Fibroblast of mammary gland (primary cell): ENCODE data around the gene COL7A1.

Experiments
- DNase-seq: peaks from one replicate; pipeline ENCODE4 v3.0.0-alpha.2; 2010; ENCODE audit warnings: low read depth
- H3K4me3 ChIP-seq: 2 replicates; pipeline ENCODE4 v1.5.1; 2011; ENCODE audit warnings: low read depth, mild to moderate bottlenecking, low read length, moderate library complexity; ENCODE audit not compliant: control insufficient read depth
- TF ChIP-seq, protein P1 (sequence below): conservative IDR thresholded peaks from 2 replicates; pipeline ENCODE4 v1.5.1; 2011; ENCODE audit warnings: low read depth, low read length, inconsistent platforms; ENCODE audit not compliant: control insufficient read depth, insufficient read depth

The COL7A1 gene

DNA sequence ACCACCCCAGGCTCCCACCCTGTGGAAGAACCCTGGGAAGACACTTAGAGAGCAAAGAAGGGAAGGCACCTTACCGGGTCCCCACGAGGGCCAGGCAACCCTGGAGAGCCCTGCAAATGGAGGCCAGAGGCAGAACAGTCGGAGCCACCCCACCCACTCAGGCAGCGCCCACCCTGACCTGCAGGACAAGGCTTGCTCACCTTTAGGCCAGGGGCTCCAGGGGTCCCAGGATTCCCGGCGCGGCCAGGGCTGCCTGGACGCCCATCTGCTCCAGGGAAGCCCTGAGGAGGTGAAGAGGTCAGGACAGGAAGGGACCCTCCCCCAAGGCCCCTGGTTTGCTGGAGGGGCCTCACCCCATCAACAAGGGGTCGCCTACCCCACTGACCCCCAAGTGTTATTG lies 10.3 kb downstream of the COL7A1 start:
- DNase-seq, result no peak
- no peak overlapping the region for H3K4me3 ChIP-seq
- TF ChIP-seq, protein P1, sequence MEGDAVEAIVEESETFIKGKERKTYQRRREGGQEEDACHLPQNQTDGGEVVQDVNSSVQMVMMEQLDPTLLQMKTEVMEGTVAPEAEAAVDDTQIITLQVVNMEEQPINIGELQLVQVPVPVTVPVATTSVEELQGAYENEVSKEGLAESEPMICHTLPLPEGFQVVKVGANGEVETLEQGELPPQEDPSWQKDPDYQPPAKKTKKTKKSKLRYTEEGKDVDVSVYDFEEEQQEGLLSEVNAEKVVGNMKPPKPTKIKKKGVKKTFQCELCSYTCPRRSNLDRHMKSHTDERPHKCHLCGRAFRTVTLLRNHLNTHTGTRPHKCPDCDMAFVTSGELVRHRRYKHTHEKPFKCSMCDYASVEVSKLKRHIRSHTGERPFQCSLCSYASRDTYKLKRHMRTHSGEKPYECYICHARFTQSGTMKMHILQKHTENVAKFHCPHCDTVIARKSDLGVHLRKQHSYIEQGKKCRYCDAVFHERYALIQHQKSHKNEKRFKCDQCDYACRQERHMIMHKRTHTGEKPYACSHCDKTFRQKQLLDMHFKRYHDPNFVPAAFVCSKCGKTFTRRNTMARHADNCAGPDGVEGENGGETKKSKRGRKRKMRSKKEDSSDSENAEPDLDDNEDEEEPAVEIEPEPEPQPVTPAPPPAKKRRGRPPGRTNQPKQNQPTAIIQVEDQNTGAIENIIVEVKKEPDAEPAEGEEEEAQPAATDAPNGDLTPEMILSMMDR, result no peak

DNA sequence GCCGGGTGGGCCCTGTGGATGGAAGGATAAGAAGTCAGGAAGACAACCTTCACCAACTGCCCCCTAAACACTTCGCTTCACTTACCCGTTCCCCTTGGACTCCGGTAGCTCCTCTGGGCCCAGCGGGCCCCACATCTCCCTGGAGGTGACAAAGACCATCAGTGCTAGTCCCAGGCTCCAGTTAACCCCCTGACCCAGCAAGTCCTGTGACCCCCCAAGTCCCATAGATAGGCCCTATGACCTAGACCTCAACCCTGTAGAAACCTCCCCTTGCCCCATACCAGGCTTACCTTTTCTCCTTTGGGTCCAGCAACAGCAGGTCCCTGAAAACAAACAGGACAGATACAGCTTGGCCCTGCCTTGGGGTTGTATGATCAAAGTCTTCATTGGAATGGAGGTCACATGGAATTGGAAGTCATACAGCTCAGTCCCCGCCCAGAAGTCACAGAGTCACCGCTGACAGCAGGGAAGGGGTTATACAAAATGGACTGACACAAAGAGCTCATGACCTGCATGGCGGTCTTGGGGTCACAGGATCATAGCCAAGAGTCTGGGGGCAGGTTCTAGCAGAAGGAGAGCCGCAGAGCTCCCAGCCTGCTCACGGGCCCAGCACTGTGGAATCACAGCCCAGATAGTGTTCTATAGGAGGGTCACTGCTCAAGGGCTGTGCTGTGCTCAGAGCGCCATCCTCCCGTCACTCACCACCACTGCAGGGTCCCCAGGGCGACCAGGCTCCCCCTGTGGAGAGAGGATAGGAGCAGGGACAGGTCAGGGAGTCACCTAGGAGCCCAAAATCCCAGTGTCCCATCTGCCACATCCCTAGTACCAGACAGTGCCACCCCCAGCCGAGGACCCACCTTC lies 13.3 kb downstream of the COL7A1 start:
- no peak for DNase-seq
- TF ChIP-seq, protein P1, result no peak
- H3K4me3 ChIP-seq, result no peak overlapping the region

DNA sequence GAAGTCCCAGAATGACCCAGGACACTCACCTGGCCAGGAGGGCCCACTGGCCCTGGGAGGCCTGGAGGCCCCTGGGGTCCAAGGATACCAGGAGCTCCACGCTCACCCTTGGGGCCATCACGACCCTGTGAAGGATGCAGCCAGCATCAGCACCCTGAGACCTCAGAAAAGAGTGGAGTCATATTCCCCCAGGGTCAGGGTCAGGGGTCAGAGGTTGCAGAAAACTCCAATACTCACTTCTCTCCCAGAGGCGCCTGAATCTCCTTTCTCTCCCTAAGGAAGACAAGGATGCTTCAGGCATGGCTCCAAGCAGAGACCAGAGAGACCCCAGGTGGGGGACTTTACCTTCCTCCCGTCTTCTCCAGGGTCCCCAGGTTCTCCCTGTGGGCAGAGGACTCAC lies 18.5 kb downstream of the COL7A1 start:
- TF ChIP-seq, protein P1, result no peak
- H3K4me3 ChIP-seq, result no peak overlapping the region
- no peak for DNase-seq

DNA sequence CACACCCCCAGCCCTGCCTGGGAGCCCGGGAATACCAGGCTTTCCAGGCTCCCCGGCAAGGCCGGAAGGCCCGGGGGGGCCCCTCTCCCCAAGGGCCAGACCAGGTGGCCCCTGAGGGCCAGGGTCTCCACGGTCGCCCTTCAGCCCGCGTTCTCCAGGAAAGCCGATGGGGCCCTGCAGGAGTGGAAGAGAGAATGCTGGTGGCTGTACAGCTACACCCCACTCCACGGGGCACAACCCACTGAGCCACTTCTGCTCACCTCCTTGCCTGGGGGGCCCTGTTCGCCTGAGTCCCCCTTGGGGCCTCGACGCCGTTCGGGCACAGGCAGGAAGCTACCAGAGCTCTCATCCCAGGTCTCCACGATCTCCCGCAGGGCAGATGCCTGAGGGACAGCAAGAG lies 19.8 kb downstream of the COL7A1 start:
- TF ChIP-seq, protein P1, result no peak
- no peak for DNase-seq
- no peak overlapping the region for H3K4me3 ChIP-seq

DNA sequence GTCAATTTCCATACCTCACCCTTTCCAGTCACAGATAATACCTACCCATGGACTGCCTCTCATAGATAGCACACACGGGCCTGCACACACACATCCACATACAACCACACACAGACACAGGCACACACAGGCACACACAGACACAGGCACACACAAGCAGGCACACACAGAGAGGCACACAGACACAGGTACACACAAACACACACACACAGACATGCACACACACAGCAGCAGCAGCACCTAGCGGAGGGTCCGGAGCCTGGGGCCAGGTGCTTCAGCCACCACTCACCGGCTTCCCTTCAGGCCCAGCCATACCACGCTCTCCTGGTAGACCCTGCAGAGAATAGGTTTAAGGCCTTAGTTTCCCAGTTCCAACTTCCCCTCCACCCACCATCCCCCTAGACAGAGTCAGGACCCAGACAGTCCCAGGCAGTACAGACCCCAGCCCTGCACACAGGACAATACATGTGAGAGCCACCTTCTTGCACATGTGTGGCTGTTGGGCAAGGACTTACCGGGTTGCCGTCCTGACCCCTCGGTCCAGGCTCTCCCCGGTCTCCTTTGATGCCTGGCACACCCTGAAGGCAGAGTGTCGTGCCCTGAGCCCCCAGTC lies 21.1 kb downstream of the COL7A1 start:
- H3K4me3 ChIP-seq, result no peak overlapping the region
- TF ChIP-seq, protein P1, result no peak
- no peak for DNase-seq

DNA sequence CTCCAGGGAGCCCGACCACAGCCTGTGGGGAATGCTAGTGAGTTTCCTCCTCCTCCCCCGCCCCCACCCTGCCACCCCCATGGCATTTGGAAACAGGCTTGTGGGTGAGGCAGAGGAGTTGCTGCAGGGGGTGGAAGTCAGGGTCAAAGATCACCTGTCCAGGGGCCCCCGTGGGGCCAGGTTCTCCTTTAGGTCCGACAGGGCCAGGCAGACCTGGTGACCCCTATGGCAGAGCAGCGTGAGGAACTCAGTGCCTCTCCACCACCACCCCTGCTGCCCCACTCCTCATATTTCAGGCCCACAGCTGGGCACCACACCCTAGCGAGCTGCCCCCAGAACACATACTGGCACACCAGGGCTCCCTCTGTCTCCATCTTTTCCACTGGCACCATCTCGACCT lies 22.6 kb downstream of the COL7A1 start:
- DNase-seq, result no peak
- TF ChIP-seq, protein P1, result no peak
- no peak overlapping the region for H3K4me3 ChIP-seq
